GM12891 (cell line): ENCODE measurements around the gene DGKI.

ENCODE experiments used
- POLR2A ChIP-seq: IDR thresholded peaks from 2 replicates; pipeline ENCODE4 v1.6.1; 2011; ENCODE audit warnings: low read depth, low read length, control low read depth
- POLR2AphosphoS5 ChIP-seq: IDR thresholded peaks from 2 replicates; pipeline ENCODE4 v1.6.1; 2011; ENCODE audit warnings: low read depth, low read length, control low read depth
- SPI1 ChIP-seq: IDR thresholded peaks from 2 replicates; pipeline ENCODE4 v1.6.1; 2011; ENCODE audit warnings: low read depth, low read length, control low read depth

DNA sequence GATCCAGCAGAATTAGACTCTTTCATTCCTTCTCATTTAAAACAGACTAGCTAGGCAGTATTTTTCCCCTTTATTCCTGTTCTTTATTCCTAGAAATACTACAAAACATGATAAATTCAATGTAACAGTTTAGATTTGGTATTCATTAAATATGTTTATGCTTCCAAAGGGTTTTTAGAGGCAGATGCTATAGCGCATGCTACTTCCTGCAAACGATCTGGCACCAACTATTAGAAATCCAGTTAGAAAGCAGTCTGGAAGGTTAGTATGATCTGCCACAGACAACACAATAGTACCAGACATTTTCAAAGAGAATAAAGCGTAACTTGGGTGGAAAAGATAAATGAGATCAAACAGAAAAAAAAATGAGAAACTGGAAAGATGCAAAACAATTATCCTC lies 439.7 kb downstream of the DGKI start:
- TF ChIP-seq SPI1 (no peak), POLR2AphosphoS5 (no peak), POLR2A (no peak)
